GM21619 (cell line): ENCODE measurements around the gene C22orf42.
"Not testable (repeated sequence)": the region's sequence is repeated elsewhere in the genome, so short reads cannot be mapped to it uniquely, and the experiment has no call there.

ENCODE experiments used
- ATAC-seq: cut with Tn5 transposase; IDR thresholded peaks from one replicate; pipeline ENCODE4 v1.9.1; 2021; ENCODE audit not compliant: unreplicated experiment

The C22orf42 gene

GRCh38 chr22:32158712-32159533 lies at the start of gene C22orf42:
Gene C22orf42 (minus strand): TSS chr22:32159303. CDS start chr22:32159215, 88 bp downstream.
- no peak for ATAC-seq

- ATAC-seq: no peak
These were observed 49.6 kb upstream of the C22orf42 start for GRCh38 chr22:32208681-32209080.

GRCh38 chr22:32207971-32208480 lies 48.9 kb upstream of the C22orf42 start:
- no peak for ATAC-seq

- no peak for ATAC-seq
These were observed 48.0 kb upstream of the C22orf42 start for GRCh38 chr22:32206774-32207758.

GRCh38 chr22:32205974-32206773 lies 47.1 kb upstream of the C22orf42 start:
- no peak for ATAC-seq

GRCh38 chr22:32204856-32205722 lies 46.0 kb upstream of the C22orf42 start, which contains the start of gene RFPL2:
Gene RFPL2 (minus strand): TSS chr22:32205073. CDS start chr22:32202451, 2,622 bp downstream.
- ATAC-seq: no peak

- ATAC-seq: no peak
These were observed 45.1 kb upstream of the C22orf42 start for GRCh38 chr22:32204040-32204855.

- ATAC-seq: no peak
These were observed 44.3 kb upstream of the C22orf42 start for GRCh38 chr22:32203181-32204039.

- ATAC-seq: no peak
These were observed 43.6 kb upstream of the C22orf42 start for GRCh38 chr22:32202539-32203180.

GRCh38 chr22:32202161-32202538 lies 43.0 kb upstream of the C22orf42 start:
- no peak for ATAC-seq

- no peak for ATAC-seq
These were observed 41.6 kb upstream of the C22orf42 start for GRCh38 chr22:32200752-32201151.

GRCh38 chr22:32199961-32200360 lies 40.9 kb upstream of the C22orf42 start:
- ATAC-seq: no peak

- no peak for ATAC-seq
These were observed 40.2 kb upstream of the C22orf42 start for GRCh38 chr22:32199341-32199740.

- ATAC-seq: not testable (repeated sequence)
These were observed 38.6 kb upstream of the C22orf42 start for GRCh38 chr22:32197553-32198226.

GRCh38 chr22:32195900-32196299 lies 36.8 kb upstream of the C22orf42 start:
- ATAC-seq: not testable (repeated sequence)

GRCh38 chr22:32193346-32193745 lies 34.2 kb upstream of the C22orf42 start:
- not testable (repeated sequence) for ATAC-seq

- ATAC-seq: not testable (repeated sequence)
These were observed 31.9 kb upstream of the C22orf42 start for GRCh38 chr22:32191021-32191420.
